GM18858 (cell line): ENCODE data around the gene RHBDD3.
"Not testable (repeated sequence)": the region's sequence is repeated elsewhere in the genome, so short reads cannot be mapped to it uniquely, and the experiment has no call there.

Source experiments
- ATAC-seq: cut with Tn5 transposase; IDR thresholded peaks from one replicate; pipeline ENCODE4 v1.9.1; 2021; ENCODE audit not compliant: unreplicated experiment

Gene RHBDD3

DNA sequence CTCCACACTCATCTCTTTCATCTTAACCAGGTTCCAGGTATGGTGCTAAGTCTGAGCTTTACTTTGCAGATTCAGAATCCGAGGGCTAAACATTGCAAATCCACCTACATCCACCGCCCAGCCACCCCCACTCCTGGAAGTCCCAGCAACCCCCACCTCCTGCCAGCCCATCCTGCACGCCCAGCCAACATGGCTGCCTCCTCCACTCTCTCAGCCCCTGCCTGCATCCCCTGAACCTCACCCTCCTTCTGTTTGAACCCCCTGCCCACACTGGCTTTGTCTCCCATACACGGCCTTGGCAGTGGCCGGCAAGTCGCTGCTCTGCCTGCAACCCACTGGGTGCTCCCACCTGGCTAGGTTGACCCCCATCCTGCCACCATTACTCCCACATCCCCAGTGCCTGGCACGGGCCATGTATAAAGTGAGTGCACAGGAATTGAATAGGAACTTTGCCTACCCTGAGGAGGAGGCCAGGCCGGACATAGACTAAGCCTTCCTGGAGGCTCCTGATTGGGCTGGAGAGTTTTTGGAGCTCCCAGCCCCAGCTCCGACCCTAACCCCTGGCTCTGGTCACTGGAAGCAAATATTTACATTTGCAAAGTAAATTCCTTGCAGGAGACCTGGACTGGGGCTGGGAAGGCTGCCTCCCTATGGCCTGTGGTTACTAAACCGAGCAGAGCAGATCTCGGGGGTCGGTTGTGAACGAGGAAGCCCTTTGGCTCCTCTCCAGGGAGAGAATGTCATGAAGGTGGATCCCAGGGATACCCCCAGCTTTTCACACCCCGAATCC is 47.7 kb downstream of the RHBDD3 start:
- ATAC-seq, result no peak

- not testable (repeated sequence) for ATAC-seq
Measured at GRCh38 chr22:29219409-29219782, 48.4 kb downstream of the RHBDD3 start.

- no peak for ATAC-seq
Measured at GRCh38 chr22:29218758-29219408, 48.9 kb downstream of the RHBDD3 start.

DNA sequence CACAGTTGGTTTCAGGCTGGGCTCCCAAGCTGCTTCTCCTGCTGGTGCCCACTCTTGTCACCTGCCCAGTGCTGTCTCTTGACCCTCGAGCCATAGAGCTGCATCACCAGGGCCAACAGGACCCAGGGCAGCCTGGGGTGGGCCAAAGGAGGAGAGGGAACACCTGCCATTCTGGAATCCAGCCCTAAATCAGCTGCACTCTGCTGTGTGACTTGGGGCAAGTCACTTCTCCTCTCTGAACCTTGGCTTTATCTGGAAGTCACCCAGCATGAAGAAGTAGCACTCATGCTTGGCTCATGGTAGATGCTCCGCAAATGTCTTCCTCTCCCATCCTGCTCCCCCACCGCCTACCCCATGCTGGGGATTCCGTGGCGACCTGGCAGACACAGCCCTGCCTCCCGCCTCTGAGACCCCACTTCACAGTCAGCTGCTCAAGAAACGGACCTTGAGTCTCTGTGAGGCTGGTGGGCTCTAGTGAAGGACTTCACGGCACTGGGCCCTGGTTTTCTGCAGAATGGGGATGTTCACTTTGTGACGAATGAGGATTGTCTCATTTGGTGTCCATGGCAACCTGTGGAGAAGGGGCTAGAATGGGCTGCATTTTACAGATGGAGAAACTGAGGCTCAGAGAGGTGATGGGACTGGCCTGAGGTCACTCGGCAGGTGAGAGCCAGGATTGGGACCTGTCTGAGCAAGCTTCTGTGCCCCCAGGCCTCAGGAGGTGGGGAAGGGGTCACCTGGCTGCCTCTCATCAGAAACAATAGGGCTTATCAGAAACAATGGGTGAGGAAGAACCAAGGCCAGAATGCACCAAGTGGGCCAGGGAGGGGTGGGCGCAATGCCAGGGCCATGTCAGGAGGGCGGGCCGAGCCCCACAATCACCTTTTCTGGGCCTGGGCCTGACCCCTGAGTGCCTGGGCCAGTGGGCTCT is 49.7 kb downstream of the RHBDD3 start:
- ATAC-seq, result no peak

- no peak for ATAC-seq
Measured at GRCh38 chr22:29216873-29217666, 50.7 kb downstream of the RHBDD3 start.

DNA sequence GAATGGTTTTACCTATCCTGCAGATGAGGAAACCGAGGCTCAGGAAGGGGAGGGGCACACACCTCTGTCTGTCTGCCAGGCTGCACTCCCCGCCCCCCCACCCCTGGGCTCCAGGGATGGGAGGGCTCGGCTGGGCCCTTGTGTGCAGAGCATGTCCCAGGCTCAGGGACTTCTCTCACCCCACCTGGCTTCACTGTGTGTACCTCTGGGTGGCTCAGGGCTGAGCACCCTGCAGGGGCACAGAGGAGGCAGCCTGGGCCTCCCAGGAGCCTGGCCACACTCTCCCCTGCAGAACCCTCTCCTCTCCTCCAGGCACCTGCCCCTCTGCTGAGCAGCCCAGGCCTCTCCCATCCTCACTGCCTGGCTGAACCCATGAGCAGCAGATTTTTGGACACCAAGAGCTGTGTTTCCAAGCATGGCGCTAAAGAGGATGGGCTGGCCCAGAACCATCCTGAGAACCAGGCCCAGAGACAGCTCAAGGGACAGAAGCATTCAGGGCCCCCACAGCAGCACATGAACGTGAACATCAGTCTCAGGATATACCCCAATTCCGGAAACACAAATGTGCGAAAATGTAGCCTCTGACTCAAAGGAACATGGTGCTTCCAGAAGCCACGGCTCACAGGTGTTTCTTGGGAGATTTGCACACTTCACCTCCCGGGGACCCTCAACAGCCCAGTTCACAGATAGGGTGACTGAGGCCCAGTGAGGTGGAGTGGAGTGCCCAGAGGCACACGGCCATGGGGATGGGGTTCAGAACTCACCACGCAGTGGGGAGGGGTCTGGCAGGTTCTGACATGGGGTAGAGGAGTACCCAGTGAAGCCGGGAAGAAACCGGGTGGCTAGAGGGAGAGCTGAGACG is 51.5 kb downstream of the RHBDD3 start:
- ATAC-seq, result no peak

DNA sequence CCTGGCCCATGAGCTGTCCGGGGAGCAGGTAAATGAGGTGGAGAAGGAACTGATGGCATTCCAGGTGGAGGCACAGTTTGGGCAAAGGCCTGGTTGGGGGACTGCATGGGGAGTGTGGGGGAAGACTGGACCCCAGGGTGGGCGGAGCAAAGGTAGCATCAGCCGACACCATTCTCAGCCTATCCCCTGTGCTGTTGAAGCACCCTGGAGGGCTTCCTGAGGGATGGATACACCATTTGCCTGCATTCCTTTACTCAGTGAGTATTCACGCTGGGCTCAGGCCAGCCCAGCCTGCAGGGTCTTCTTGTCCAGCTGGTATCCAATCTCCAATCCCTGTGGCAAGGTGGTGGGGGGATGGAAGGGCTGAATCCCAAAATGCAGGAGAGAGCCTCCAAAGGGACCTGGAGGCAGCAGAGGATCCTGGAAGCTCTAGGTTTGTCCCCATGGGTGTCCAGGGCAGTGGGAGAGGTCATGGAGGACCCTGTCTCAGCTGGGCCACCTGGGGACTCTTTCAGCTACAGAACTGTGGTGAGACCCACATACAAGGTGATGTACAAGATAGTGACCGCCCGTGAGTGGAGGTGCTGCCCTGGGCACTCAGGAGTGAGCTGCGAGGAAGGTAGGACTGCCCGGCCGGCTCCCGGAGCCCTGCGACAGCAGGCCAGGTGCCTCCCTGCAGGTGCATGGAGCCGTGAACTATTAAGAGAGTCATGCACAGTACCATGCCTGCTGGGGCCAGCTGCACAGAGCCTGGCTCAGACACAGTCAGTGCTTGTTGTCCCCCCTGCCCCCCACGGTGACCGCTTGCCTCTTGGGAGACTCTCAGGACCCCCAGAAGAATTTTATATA is 52.5 kb downstream of the RHBDD3 start:
- no peak for ATAC-seq

- ATAC-seq, result no peak
Measured at GRCh38 chr22:29214232-29214631, 53.5 kb downstream of the RHBDD3 start.

DNA sequence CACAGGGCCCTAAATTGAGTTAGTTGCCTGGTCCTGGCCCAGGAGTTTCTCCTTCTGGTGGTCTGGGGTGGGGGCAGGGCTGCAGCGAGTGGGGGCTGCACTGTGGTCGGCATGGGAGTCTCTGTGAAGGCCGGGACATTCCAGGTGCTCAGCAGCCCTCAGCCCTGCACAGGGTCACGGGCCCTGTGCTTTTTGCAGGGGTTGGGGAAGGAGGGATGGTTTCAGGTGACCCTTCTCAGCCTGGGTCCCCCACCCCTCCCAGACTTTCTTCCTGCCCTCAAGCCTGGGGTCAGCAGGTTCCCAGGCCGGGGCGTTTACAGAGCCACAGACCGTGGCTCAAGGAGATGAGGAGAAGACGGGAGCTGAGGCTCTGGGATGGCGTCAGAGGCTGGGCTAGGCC is 54.3 kb downstream of the RHBDD3 start:
- ATAC-seq, result no peak

DNA sequence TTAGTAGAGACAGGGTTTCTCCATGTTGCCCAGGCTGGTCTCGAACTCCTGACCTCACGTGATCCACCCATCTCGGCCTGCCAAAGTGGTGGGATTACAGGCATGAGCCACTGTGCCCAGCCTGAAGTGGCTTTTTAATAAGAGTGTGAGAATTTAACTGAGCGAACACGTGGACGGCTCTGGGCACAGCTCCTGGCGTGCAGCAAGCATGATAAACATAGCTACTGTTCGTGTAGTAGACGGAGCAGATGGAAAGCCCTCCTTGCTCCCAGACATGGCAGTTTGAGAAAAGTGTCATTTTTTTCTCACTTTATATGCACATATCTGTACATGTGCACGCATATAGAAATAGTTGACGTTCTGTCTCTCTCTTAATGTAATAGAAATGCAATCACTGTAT is 55.0 kb downstream of the RHBDD3 start:
- no peak for ATAC-seq

- ATAC-seq, result no peak
Measured at GRCh38 chr22:29211466-29211865, 56.3 kb downstream of the RHBDD3 start.

DNA sequence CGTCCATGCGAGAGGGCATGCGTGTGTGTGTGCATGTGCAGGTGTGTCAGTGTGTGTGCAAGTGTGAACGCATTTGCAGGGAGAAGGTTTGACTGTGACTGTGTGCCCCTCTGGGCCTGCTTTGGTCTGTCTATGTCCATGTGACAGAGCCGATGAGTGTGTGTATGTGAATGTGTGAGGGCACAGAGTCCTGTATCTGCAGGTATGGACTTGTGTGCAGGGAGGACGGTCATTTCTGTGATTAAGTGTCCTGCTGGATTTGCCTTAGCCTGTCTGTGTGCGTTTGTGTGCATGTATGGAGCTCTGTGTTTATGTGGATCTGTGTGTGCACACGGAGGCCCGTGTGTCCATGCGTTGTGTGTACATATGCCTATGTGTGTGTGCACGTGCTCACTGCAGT is 56.7 kb downstream of the RHBDD3 start:
- no peak for ATAC-seq
